OCI-LY7 (cell line): ENCODE results near the gene USE1.

Experiments
- EZH2phosphoT487 ChIP-seq: fragments of 200-600 bp; sonication (generic); IDR thresholded peaks from 2 replicates; pipeline ENCODE4 v1.6.1; 2018; ENCODE audit warnings: low read depth, borderline replicate concordance, mild to moderate bottlenecking, mixed run types, antibody characterized with exemption, low read length, moderate library complexity, mixed read lengths
- TF ChIP-seq, protein P1 (sequence below): fragments of 200-600 bp; sonication (generic); conservative IDR thresholded peaks from 2 replicates; pipeline ENCODE4 v1.5.1; 2014; ENCODE audit warnings: mild to moderate bottlenecking, antibody characterized with exemption, low read length, moderate library complexity, mixed read lengths

GRCh38 chr19:17194608-17195007, 20.5 kb upstream of the USE1 start:
- TF ChIP-seq, protein P1, sequence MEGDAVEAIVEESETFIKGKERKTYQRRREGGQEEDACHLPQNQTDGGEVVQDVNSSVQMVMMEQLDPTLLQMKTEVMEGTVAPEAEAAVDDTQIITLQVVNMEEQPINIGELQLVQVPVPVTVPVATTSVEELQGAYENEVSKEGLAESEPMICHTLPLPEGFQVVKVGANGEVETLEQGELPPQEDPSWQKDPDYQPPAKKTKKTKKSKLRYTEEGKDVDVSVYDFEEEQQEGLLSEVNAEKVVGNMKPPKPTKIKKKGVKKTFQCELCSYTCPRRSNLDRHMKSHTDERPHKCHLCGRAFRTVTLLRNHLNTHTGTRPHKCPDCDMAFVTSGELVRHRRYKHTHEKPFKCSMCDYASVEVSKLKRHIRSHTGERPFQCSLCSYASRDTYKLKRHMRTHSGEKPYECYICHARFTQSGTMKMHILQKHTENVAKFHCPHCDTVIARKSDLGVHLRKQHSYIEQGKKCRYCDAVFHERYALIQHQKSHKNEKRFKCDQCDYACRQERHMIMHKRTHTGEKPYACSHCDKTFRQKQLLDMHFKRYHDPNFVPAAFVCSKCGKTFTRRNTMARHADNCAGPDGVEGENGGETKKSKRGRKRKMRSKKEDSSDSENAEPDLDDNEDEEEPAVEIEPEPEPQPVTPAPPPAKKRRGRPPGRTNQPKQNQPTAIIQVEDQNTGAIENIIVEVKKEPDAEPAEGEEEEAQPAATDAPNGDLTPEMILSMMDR: no peak
- no peak for TF ChIP-seq EZH2phosphoT487
